ENCODE measurements around the gene BTF3L4.
A peak's percentile ranks its signal among the peaks of the same experiment; 100 is the strongest.

DNA sequence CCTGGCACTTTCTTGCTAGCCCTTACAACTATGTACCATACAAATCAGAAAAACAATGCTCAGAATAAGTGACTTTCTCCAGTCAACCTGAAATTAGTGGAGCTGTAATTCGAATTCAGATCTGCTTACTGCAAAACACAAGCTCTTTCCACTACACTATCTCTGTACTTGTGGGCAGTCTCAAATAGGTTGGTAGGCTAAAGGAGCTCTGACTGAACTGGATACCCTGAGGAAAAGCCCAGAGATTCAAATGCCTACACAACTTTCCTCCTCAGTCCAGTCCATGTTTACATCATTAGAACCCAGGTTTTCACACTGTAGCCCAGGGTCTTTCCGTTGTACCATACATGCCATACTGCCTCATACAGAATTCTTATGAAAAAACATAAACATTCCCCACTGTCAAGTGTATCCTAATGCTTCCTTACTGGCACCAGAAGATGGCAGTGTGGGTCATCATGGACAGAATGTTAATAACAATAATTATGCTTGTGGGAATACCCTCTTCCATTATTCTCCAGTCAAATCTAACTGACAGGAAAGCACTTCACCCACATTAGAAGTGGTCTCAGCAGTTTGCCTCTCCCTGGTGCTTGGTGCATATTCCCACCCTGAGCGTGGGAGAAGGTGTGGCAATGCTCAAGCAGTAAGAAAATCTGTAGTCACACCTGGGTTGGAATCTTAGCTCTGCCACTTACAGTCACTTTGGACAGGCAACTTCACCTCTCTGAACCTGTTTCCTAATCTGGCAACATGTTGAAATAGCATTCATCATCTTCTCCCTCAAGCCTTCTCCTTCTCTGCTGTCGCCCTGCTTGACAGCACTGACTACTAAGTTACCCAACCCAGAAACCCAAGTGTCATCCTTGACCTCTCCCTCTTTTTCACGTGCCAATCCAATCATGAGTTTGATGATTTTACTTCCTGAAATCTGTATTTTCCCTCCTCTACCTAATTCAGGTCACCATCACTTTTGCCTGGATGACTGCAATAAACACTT is 71.4 kb downstream of the BTF3L4 start:
- TF ChIP-seq CTCF (IDR thresholded peaks at IDR 0.05): peak; percentile 23 to 53 (median 47)
- no peak for TF ChIP-seq POLR2A (IDR thresholded peaks at IDR 0.05)
- no peak for TF ChIP-seq EP300 (IDR thresholded peaks at IDR 0.05)
